Tibial artery (tissue), 4 donors: ENCODE data around the gene DAND5.

ENCODE experiments used
- DNase-seq, 2 donors: peaks; one replicate each; pipeline ENCODE4 v3.0.0-alpha.2; 2019
- H3K27ac ChIP-seq, 2 donors: fragments of 200-600 bp; sonication (generic) in 1 of 2; 1 replicate in 1 of 2; 2 replicates in 1 of 2; pipeline ENCODE4 v1.5.1; 2018 to 2019; ENCODE audit warnings: mild to moderate bottlenecking in 1 of 2
- H3K27me3 ChIP-seq, 2 donors: fragments of 200-600 bp; sonication (generic) in 1 of 2; one replicate each; pipeline versions ENCODE4 v1.5.1 to v1.6.0; 2016 to 2019
- H3K36me3 ChIP-seq, 3 donors: fragments of 200-600 bp; sonication (generic) in 2 of 3; one replicate each; pipeline ENCODE4 v1.5.1; 2016 to 2019; ENCODE audit warnings: mild to moderate bottlenecking in 2 of 3
- H3K4me1 ChIP-seq, 4 donors: fragments of 200-600 bp; sonication (generic) in 2 of 4; 1 replicate in 3 of 4; 2 replicates in 1 of 4; pipeline ENCODE4 v1.5.1; 2016 to 2019
- H3K4me3 ChIP-seq, 2 donors: fragments of 200-600 bp; sonication (generic) in 1 of 2; 1 replicate in 1 of 2; 2 replicates in 1 of 2; pipeline ENCODE4 v1.5.1; 2018 to 2019; ENCODE audit warnings: mild to moderate bottlenecking in 2 of 2
- H3K9me3 ChIP-seq, 3 donors: fragments of 200-600 bp; sonication (generic) in 1 of 3; one replicate each; pipeline ENCODE4 v1.5.1; 2016 to 2019
- CTCF ChIP-seq, 2 experiments: fragments of 200-600 bp in 1 of 2; fragments of 450-650 bp in 1 of 2; IDR thresholded peaks; one replicate each; pipeline ENCODE4 v1.5.1; 2017 to 2019; ENCODE audit warnings: antibody characterized with exemption in 2 of 2, mild to moderate bottlenecking in 1 of 2, moderate library complexity in 1 of 2
- intact Hi-C: fragments of 100-400 bp; cut with DNase I; formaldehyde crosslinking; loops from one replicate; pipeline ENCODE4 v1.15.0; 2023; ENCODE audit warnings: low total_unique reads

DAND5 gene

GRCh38 chr19:13016245-13016627 is 46.9 kb downstream of the DAND5 start:
- Histone ChIP-seq H3K4me3 (peak overlapping the region; percentile 36 to 40), H3K36me3 (no peaks in the 10 kb centered on the region), H3K4me1 (peaks cover 0 to 100% (median 86%) of the 10 kb centered on the region in 4 donors), H3K27ac (peak overlapping the region; percentile 88 to 99), H3K9me3 (no peaks in the 10 kb centered on the region), H3K27me3 (no peaks in the 10 kb centered on the region)
- TF ChIP-seq CTCF (IDR thresholded peaks at IDR 0.05): no peak
- no peak for DNase-seq
- intact Hi-C loops: no loop called here

GRCh38 chr19:13016628-13017305 is 47.4 kb downstream of the DAND5 start:
- H3K4me1 ChIP-seq: peaks cover 3 to 100% (median 86%) of the 10 kb centered on the region in 4 donors
- no peak for DNase-seq
- H3K4me3 ChIP-seq: peak overlapping the region; percentile 36 to 40
- intact Hi-C loops: no loop called here
- no peaks in the 10 kb centered on the region for H3K36me3 ChIP-seq
- no peaks in the 10 kb centered on the region for H3K27me3 ChIP-seq
- no peaks in the 10 kb centered on the region for H3K9me3 ChIP-seq
- peak overlapping the region; percentile 88 to 99 for H3K27ac ChIP-seq
- TF ChIP-seq CTCF (IDR thresholded peaks at IDR 0.05): no peak

- Histone ChIP-seq H3K4me1 (peaks cover 7 to 100% (median 86%) of the 10 kb centered on the region in 4 donors), H3K4me3 (peak overlapping the region; percentile 36 to 40), H3K9me3 (no peaks in the 10 kb centered on the region), H3K27me3 (no peaks in the 10 kb centered on the region), H3K27ac (peak overlapping the region; percentile 88 to 99), H3K36me3 (no peaks in the 10 kb centered on the region)
- no peak for DNase-seq
- TF ChIP-seq CTCF (IDR thresholded peaks at IDR 0.05): no peak
- intact Hi-C loops: no loop called here
Measured at GRCh38 chr19:13017306-13018034, 48.1 kb downstream of the DAND5 start.

- H3K4me3 ChIP-seq: peak overlapping the region; percentile 36 to 40
- DNase-seq: no peak
Measured at GRCh38 chr19:13018035-13018914, 48.9 kb downstream of the DAND5 start.

More at GRCh38 chr19:13018035-13018914, 48.9 kb downstream of the DAND5 start:
- H3K9me3 ChIP-seq: no peaks in the 10 kb centered on the region
- no peak for TF ChIP-seq CTCF (IDR thresholded peaks at IDR 0.05)
- H3K36me3 ChIP-seq: no peaks in the 10 kb centered on the region
- no peaks in the 10 kb centered on the region for H3K27me3 ChIP-seq
- peaks cover 7 to 96% (median 82%) of the 10 kb centered on the region in 4 donors for H3K4me1 ChIP-seq
- H3K27ac ChIP-seq: peak overlapping the region; percentile 88 to 99
- intact Hi-C loops: no loop called here
